K562 (cell line): ENCODE data around the gene ZBTB44. TPM values are rescaled to one million over a fixed set of nuclear protein-coding genes. Genes with fewer than 3 reads are reported as not detected.

Source experiments
- C11orf30 ChIP-seq: fragments of 450-650 bp; IDR thresholded peaks from 2 replicates; pipeline ENCODE4 v1.6.1; 2016; ENCODE audit warnings: low read depth, mild to moderate bottlenecking
- CXXC5 ChIP-seq: fragments of 250-450 bp; sonication (Bioruptor Pico); IDR thresholded peaks from 2 replicates; pipeline ENCODE4 v1.8.0; 2022; ENCODE audit warnings: inconsistent platforms, mild to moderate bottlenecking, moderate library complexity
- DACH1 ChIP-seq: fragments of 450-650 bp; IDR thresholded peaks from 2 replicates; pipeline ENCODE4 v1.6.1; 2018; ENCODE audit not compliant: partially characterized antibody
- ERF ChIP-seq: fragments of 450-650 bp; formaldehyde crosslinking; IDR thresholded peaks from 2 replicates; pipeline ENCODE4 v1.4.0; 2020; ENCODE audit warnings: mild to moderate bottlenecking, mixed read lengths
- FOXA1 ChIP-seq: fragments of 450-650 bp; IDR thresholded peaks from 2 replicates; pipeline ENCODE4 v1.6.1; 2016; ENCODE audit warnings: mild to moderate bottlenecking, borderline replicate concordance
- FOXK2 ChIP-seq, 2 experiments: fragments of 450-650 bp; IDR thresholded peaks in 1 of 2; conservative IDR thresholded peaks in 1 of 2; 2 replicates each; pipeline ENCODE4 v1.6.1; 2016; ENCODE audit warnings: low read depth in 2 of 2, mild to moderate bottlenecking in 1 of 2
- HLTF ChIP-seq: fragments of 450-650 bp; IDR thresholded peaks from 2 replicates; pipeline ENCODE4 v1.6.1; 2016
- HNRNPK ChIP-seq: fragments of 200-400 bp; formaldehyde crosslinking; IDR thresholded peaks from one replicate; pipeline ENCODE4 v1.6.1; 2018; ENCODE audit warnings: mild to moderate bottlenecking, low read depth, low read length; ENCODE audit not compliant: poor library complexity, severe bottlenecking
- KAT7 ChIP-seq: sonication (generic); formaldehyde crosslinking; IDR thresholded peaks from 2 replicates; pipeline ENCODE4 v1.8.0; 2022; ENCODE audit warnings: missing genetic modification reagents, mild to moderate bottlenecking, borderline replicate concordance
- MBD2 ChIP-seq: sonication (generic); IDR thresholded peaks from 2 replicates; pipeline ENCODE4 v1.6.1; 2016; ENCODE audit warnings: low read depth, borderline replicate concordance
- NEUROD1 ChIP-seq: fragments of 150-350 bp; IDR thresholded peaks from 2 replicates; pipeline ENCODE4 v1.6.1; 2014; ENCODE audit warnings: borderline replicate concordance, low read length, low read depth; ENCODE audit not compliant: partially characterized antibody
- RBM22 ChIP-seq: fragments of 200-400 bp; formaldehyde crosslinking; IDR thresholded peaks from 2 replicates; pipeline ENCODE4 v1.6.1; 2018; ENCODE audit warnings: low read length, low read depth; ENCODE audit not compliant: poor library complexity, severe bottlenecking
- RBM39 ChIP-seq: fragments of 200-400 bp; formaldehyde crosslinking; optimal IDR thresholded peaks from 2 replicates; pipeline ENCODE3; 2018; ENCODE audit warnings: low read depth, low read length
- RFX5 ChIP-seq: IDR thresholded peaks from 2 replicates; pipeline ENCODE4 v1.6.1; 2011; ENCODE audit warnings: low read depth, mild to moderate bottlenecking, improper control_type of control experiment, low read length
- SMARCC2 ChIP-seq: fragments of 450-650 bp; IDR thresholded peaks from 2 replicates; pipeline ENCODE4 v1.6.1; 2017; ENCODE audit warnings: antibody characterized with exemption, moderate library complexity, mild to moderate bottlenecking, low read depth
- SRF ChIP-seq, 2 experiments: fragments of 250-450, 450-650 bp in 1 of 2; sonication (Bioruptor Pico) in 1 of 2; sonication (generic) in 1 of 2; formaldehyde crosslinking; IDR thresholded peaks; 2 replicates each; pipeline versions ENCODE4 v1.5.0 to v1.5.1; 2020 to 2022; ENCODE audit warnings: mild to moderate bottlenecking in 1 of 2, missing genetic modification reagents in 1 of 2
- TAL1 ChIP-seq: fragments of 450-650 bp; IDR thresholded peaks from 2 replicates; pipeline ENCODE4 v1.6.1; 2016; ENCODE audit warnings: mild to moderate bottlenecking
- ZBTB8A ChIP-seq: fragments of 450-650 bp; IDR thresholded peaks from 2 replicates; pipeline ENCODE4 v1.6.1; 2018; ENCODE audit warnings: mild to moderate bottlenecking, moderate library complexity; ENCODE audit not compliant: partially characterized antibody
- ZNF384 ChIP-seq: IDR thresholded peaks from 2 replicates; pipeline ENCODE4 v1.6.1; 2012; ENCODE audit warnings: low read depth, low read length, improper control_type of control experiment
- ZNF41 ChIP-seq: fragments of 250-450 bp; sonication (Bioruptor Pico); conservative IDR thresholded peaks from 2 replicates; pipeline ENCODE4 v1.4.0; 2020; ENCODE audit warnings: mild to moderate bottlenecking
- polyA plus RNA-seq, 8 experiments: library from polyadenylated mRNA; depleted of rRNA in 4 of 8; stranded (reverse) in 5 of 8; unstranded in 3 of 8; fragments of >200 nt; fragmentation: Nextera tagmentation in 2 of 8; fragmentation: Illumina TruSeq in 1 of 8; extraction: Ambion mirVana in 2 of 8; extraction: Trizol in 1 of 8; gene quantifications; 2 replicates each; pipeline versions ENCODE4 v1.2.1 to v1.2.3, GENCODE V29; 2011 to 2014; ENCODE audit warnings: inconsistent platforms in 1 of 8, missing spikeins in 1 of 8
- total RNA-seq, 7 experiments: library from RNA; depleted of rRNA in 6 of 7; stranded (reverse); fragments of >200 nt in 6 of 7; fragmentation: Illumina TruSeq in 2 of 7; extraction: Trizol in 2 of 7; gene quantifications; 2 replicates each; pipeline versions ENCODE4 v1.2.1 to v1.2.3, GENCODE V29; 2011 to 2021; ENCODE audit warnings: low replicate concordance in 1 of 7
- TF ChIP-seq, protein P1 (sequence below), 2 experiments: fragments of 450-650 bp; conservative IDR thresholded peaks; 2 replicates each; pipeline ENCODE4 v1.6.1; 2017; ENCODE audit warnings: mild to moderate bottlenecking in 2 of 2, moderate library complexity in 2 of 2
- TF ChIP-seq, protein P2 (sequence below): fragments of 250-450 bp; sonication (Bioruptor Pico); IDR thresholded peaks from 2 replicates; pipeline ENCODE4 v1.5.0; 2022; ENCODE audit warnings: mild to moderate bottlenecking
- TF ChIP-seq, protein P3 (sequence below), 2 experiments: fragments of 450-650 bp; IDR thresholded peaks; 2 replicates each; pipeline ENCODE4 v1.6.1; 2016

Gene ZBTB44
- total and polyA plus RNA-seq, 9 of the 15 experiments (the other 6 are each of a cell fraction or from before 2014, with no cell fraction given): 4.7 to 27.1 (median 17.3) TPM

DNA sequence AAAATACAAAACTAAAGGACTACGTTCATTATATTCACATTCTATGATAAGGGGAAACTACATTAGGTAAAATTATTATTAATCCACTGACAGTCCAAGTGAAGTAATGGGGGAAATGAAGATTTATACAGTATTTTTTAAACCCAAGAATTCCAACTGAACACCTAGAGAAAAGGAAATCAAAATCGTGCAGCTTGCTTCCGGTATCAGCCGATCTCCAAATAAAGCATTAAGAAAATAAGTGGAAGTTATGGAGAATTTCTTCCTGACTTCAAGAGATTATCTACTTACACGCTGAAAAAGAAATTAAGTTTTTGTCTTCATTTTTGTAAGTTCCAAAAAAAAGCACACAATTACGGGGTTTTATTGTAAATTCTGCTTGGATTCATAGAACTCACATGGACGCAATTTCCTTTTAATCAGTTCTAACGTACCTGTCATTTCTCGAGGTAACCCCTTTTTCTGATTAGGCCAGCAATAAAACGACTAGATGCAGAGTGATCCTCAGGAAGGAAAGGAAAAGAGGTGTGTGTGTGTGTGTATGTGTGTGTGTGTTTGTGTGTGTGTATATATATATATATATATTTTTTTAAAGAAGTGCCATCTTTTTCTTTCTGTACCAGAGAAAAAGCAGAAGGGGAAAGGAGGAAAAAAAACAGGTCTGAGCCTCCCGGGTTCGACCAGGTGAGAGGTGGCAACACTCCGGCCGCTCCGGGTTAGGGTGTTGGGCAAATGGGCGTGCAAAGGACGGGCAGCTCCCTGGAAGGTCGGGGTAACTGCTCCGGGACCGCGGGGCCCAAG is 1.1 kb downstream of the ZBTB44 start (continued):
- TF ChIP-seq ZBTB8A: no peak
- TF ChIP-seq SMARCC2: no peak
- no peak for TF ChIP-seq KAT7 (CRISPR knock-in tag)
- no peak for TF ChIP-seq FOXK2 (conservative IDR thresholded peaks at IDR 0.05 in 1 of 2, IDR thresholded peaks at IDR 0.05 in 1 of 2; ENCODE audit: low read depth in 2 of 2)
- TF ChIP-seq, protein P1, sequence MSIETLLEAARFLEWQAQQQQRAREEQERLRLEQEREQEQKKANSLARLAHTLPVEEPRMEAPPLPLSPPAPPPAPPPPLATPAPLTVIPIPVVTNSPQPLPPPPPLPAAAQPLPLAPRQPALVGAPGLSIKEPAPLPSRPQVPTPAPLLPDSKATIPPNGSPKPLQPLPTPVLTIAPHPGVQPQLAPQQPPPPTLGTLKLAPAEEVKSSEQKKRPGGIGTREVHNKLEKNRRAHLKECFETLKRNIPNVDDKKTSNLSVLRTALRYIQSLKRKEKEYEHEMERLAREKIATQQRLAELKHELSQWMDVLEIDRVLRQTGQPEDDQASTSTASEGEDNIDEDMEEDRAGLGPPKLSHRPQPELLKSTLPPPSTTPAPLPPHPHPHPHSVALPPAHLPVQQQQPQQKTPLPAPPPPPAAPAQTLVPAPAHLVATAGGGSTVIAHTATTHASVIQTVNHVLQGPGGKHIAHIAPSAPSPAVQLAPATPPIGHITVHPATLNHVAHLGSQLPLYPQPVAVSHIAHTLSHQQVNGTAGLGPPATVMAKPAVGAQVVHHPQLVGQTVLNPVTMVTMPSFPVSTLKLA (conservative IDR thresholded peaks at IDR 0.05): no peak
- no peak for TF ChIP-seq ZNF384
- no peak for TF ChIP-seq ERF
- TF ChIP-seq RFX5: no peak
- peak; percentile 25; the same call in 1 of the 2 replicates for TF ChIP-seq C11orf30
- TF ChIP-seq NEUROD1: no peak
- TF ChIP-seq ZNF41: no peak
- TF ChIP-seq MBD2: 0 out of 2 replicates have a peak, but pooled peaks have one; percentile 12
- TF ChIP-seq TAL1: no peak
- TF ChIP-seq HLTF: no peak
- TF ChIP-seq DACH1: no peak
- TF ChIP-seq, protein P2, sequence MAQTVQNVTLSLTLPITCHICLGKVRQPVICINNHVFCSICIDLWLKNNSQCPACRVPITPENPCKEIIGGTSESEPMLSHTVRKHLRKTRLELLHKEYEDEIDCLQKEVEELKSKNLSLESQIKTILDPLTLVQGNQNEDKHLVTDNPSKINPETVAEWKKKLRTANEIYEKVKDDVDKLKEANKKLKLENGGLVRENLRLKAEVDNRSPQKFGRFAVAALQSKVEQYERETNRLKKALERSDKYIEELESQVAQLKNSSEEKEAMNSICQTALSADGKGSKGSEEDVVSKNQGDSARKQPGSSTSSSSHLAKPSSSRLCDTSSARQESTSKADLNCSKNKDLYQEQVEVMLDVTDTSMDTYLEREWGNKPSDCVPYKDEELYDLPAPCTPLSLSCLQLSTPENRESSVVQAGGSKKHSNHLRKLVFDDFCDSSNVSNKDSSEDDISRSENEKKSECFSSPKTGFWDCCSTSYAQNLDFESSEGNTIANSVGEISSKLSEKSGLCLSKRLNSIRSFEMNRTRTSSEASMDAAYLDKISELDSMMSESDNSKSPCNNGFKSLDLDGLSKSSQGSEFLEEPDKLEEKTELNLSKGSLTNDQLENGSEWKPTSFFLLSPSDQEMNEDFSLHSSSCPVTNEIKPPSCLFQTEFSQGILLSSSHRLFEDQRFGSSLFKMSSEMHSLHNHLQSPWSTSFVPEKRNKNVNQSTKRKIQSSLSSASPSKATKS: no peak
- peak in 1 of 2 experiments; percentile 77; a peak in 2 of 4 replicates for TF ChIP-seq SRF (CRISPR knock-in tag; IDR thresholded peaks at IDR 0.05)
- TF ChIP-seq CXXC5 (CRISPR knock-in tag): no peak
- no peak for TF ChIP-seq FOXA1
- no peak for TF ChIP-seq RBM39
- TF ChIP-seq RBM22: peak; percentile 13
- TF ChIP-seq, protein P3, sequence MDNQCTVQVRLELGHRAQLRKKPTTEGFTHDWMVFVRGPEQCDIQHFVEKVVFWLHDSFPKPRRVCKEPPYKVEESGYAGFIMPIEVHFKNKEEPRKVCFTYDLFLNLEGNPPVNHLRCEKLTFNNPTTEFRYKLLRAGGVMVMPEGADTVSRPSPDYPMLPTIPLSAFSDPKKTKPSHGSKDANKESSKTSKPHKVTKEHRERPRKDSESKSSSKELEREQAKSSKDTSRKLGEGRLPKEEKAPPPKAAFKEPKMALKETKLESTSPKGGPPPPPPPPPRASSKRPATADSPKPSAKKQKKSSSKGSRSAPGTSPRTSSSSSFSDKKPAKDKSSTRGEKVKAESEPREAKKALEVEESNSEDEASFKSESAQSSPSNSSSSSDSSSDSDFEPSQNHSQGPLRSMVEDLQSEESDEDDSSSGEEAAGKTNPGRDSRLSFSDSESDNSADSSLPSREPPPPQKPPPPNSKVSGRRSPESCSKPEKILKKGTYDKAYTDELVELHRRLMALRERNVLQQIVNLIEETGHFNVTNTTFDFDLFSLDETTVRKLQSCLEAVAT (IDR thresholded peaks at IDR 0.05): 0 out of 4 replicates have a peak, but pooled peaks have one; percentile 39 to 46
- no peak for TF ChIP-seq HNRNPK
